ENCODE data around the gene DNTT.

The DNTT gene

DNA sequence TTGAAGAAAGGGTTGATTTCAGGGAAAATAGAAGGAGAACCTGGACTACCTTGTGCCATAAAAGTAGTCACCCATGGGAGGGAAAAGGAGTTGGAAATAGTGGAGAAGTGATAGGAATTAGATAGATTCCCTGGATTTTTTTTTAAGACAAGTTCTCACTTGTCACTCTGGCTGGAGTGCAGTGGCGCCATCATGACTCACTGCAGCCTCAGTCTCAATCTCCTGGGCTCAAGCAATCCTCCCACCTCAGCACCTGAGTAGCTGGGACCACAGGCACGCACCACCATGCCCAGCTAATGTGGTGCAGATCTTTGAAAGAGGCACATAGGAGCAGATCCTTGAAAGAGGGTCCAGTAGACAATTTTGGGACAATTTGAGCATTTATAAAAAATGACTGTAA, 23.4 kb upstream of the DNTT start:
- H3K4me3 ChIP-seq (ENCODE audit: low read length, poor library complexity, severe bottlenecking), result no peak overlapping the region
- no peak overlapping the region for H3K4me2 ChIP-seq (ENCODE audit: low read depth, low read length, poor library complexity, severe bottlenecking)
- TF ChIP-seq, protein P1, sequence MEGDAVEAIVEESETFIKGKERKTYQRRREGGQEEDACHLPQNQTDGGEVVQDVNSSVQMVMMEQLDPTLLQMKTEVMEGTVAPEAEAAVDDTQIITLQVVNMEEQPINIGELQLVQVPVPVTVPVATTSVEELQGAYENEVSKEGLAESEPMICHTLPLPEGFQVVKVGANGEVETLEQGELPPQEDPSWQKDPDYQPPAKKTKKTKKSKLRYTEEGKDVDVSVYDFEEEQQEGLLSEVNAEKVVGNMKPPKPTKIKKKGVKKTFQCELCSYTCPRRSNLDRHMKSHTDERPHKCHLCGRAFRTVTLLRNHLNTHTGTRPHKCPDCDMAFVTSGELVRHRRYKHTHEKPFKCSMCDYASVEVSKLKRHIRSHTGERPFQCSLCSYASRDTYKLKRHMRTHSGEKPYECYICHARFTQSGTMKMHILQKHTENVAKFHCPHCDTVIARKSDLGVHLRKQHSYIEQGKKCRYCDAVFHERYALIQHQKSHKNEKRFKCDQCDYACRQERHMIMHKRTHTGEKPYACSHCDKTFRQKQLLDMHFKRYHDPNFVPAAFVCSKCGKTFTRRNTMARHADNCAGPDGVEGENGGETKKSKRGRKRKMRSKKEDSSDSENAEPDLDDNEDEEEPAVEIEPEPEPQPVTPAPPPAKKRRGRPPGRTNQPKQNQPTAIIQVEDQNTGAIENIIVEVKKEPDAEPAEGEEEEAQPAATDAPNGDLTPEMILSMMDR (conservative IDR thresholded peaks at IDR 0.05; ENCODE audit: low read length), result no peak
- TF ChIP-seq EZH2phosphoT487 (IDR thresholded peaks at IDR 0.05; ENCODE audit: borderline replicate concordance), result no peak
- H3K27me3 ChIP-seq (ENCODE audit: insufficient read depth, low read length, poor library complexity, severe bottlenecking), result peaks cover 4% of the 10 kb centered on the region
- no peaks in the 10 kb centered on the region for H4K20me1 ChIP-seq (ENCODE audit: insufficient read depth, low read length, poor library complexity, severe bottlenecking)
- no peaks in the 10 kb centered on the region for H3F3A ChIP-seq (ENCODE audit: low read depth)
- no peaks in the 10 kb centered on the region for H3K79me2 ChIP-seq (ENCODE audit: insufficient read depth, low read length)
- no peaks in the 10 kb centered on the region for H3K36me3 ChIP-seq (ENCODE audit: insufficient read depth, low read length)
- H3K9ac ChIP-seq (ENCODE audit: low read depth, low read length, poor library complexity, severe bottlenecking), result no peak overlapping the region
- H3K9me3 ChIP-seq (ENCODE audit: insufficient read depth, low read depth, low read length), result no peaks in the 10 kb centered on the region
- H2AFZ ChIP-seq (ENCODE audit: low read length), result no peak overlapping the region
- no peaks in the 10 kb centered on the region for H3K4me1 ChIP-seq (ENCODE audit: insufficient read depth, low read length, poor library complexity, severe bottlenecking)
- no peaks in the 10 kb centered on the region for H3K9me2 ChIP-seq (replicated peaks; ENCODE audit: low read depth, low read length)

- H2AFZ ChIP-seq (ENCODE audit: low read length), result no peak overlapping the region
- no peaks in the 10 kb centered on the region for H3K79me2 ChIP-seq (ENCODE audit: insufficient read depth, low read length)
- H3K36me3 ChIP-seq (ENCODE audit: insufficient read depth, low read length), result no peaks in the 10 kb centered on the region
- H4K20me1 ChIP-seq (ENCODE audit: insufficient read depth, low read length, poor library complexity, severe bottlenecking), result no peaks in the 10 kb centered on the region
- no peaks in the 10 kb centered on the region for H3F3A ChIP-seq (ENCODE audit: low read depth)
- TF ChIP-seq, protein P1 (conservative IDR thresholded peaks at IDR 0.05; ENCODE audit: low read length), result no peak
- no peak for TF ChIP-seq EZH2phosphoT487 (IDR thresholded peaks at IDR 0.05; ENCODE audit: borderline replicate concordance)
- no peak overlapping the region for H3K4me3 ChIP-seq (ENCODE audit: low read length, poor library complexity, severe bottlenecking)
- H3K27me3 ChIP-seq (ENCODE audit: insufficient read depth, low read length, poor library complexity, severe bottlenecking), result peaks cover 4% of the 10 kb centered on the region
- H3K9me3 ChIP-seq (ENCODE audit: insufficient read depth, low read depth, low read length), result no peaks in the 10 kb centered on the region
- no peaks in the 10 kb centered on the region for H3K9me2 ChIP-seq (replicated peaks; ENCODE audit: low read depth, low read length)
- no peak overlapping the region for H3K4me2 ChIP-seq (ENCODE audit: low read depth, low read length, poor library complexity, severe bottlenecking)
- H3K4me1 ChIP-seq (ENCODE audit: insufficient read depth, low read length, poor library complexity, severe bottlenecking), result no peaks in the 10 kb centered on the region
- H3K9ac ChIP-seq (ENCODE audit: low read depth, low read length, poor library complexity, severe bottlenecking), result no peak overlapping the region
These were observed 22.7 kb upstream of the DNTT start for GRCh38 chr10:96281444-96282029.

DNA sequence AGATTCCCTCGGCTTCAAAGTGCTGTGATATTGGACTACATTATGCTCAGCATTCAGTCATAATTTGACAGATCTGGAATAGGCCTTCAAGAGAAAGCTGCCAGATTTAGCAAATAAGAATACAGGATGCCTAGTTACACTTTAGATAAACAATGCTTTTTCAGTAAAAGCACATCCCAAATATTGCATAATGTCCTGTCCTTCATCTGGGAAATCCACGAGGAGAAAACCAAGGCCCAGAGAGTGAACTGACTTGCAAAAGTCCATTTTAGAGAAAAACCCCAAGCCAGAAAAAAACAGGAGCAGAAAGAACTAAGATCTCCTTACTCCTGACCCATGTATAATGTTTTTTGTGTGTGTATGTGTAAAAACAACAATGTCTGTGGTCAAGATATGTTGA, 20.9 kb upstream of the DNTT start:
- Histone ChIP-seq H3K4me2 (ENCODE audit: low read depth, low read length, poor library complexity, severe bottlenecking) (no peak overlapping the region), H3K4me1 (ENCODE audit: insufficient read depth, low read length, poor library complexity, severe bottlenecking) (peaks cover 11% of the 10 kb centered on the region), H4K20me1 (ENCODE audit: insufficient read depth, low read length, poor library complexity, severe bottlenecking) (no peaks in the 10 kb centered on the region), H2AFZ (ENCODE audit: low read length) (no peak overlapping the region), H3K27me3 (ENCODE audit: insufficient read depth, low read length, poor library complexity, severe bottlenecking) (no peaks in the 10 kb centered on the region), H3K79me2 (ENCODE audit: insufficient read depth, low read length) (no peaks in the 10 kb centered on the region), H3K9me2 (replicated peaks; ENCODE audit: low read depth, low read length) (no peaks in the 10 kb centered on the region), H3K9me3 (ENCODE audit: insufficient read depth, low read depth, low read length) (no peaks in the 10 kb centered on the region), H3K4me3 (ENCODE audit: low read length, poor library complexity, severe bottlenecking) (no peak overlapping the region), H3K9ac (ENCODE audit: low read depth, low read length, poor library complexity, severe bottlenecking) (no peak overlapping the region), H3F3A (ENCODE audit: low read depth) (no peaks in the 10 kb centered on the region), H3K36me3 (ENCODE audit: insufficient read depth, low read length) (no peaks in the 10 kb centered on the region)
- TF ChIP-seq, protein P1 (conservative IDR thresholded peaks at IDR 0.05; ENCODE audit: low read length), result no peak
- no peak for TF ChIP-seq EZH2phosphoT487 (IDR thresholded peaks at IDR 0.05; ENCODE audit: borderline replicate concordance)
